GM12878 (cell line): ENCODE data around the gene PDZRN4.

ENCODE experiments used
- CEBPB ChIP-seq, 2 experiments: fragments of 150-350 bp in 1 of 2; IDR thresholded peaks; 2 replicates each; pipeline ENCODE4 v1.6.1; 2012 to 2014; ENCODE audit warnings: low read depth in 2 of 2, low read length in 2 of 2, borderline replicate concordance in 1 of 2, inconsistent platforms in 1 of 2
- E4F1 ChIP-seq: fragments of 450-650 bp; IDR thresholded peaks from 2 replicates; pipeline ENCODE4 v1.6.1; 2018; ENCODE audit warnings: borderline replicate concordance, mild to moderate bottlenecking; ENCODE audit not compliant: partially characterized antibody
- NR2C2 ChIP-seq: IDR thresholded peaks from 2 replicates; pipeline ENCODE4 v1.6.1; 2011; ENCODE audit warnings: borderline replicate concordance, low read depth; ENCODE audit not compliant: control insufficient read depth, insufficient read length
- NR2F1 ChIP-seq: fragments of 450-650 bp; conservative IDR thresholded peaks from 2 replicates; pipeline ENCODE4 v1.6.1; 2017; ENCODE audit warnings: mild to moderate bottlenecking
- TF ChIP-seq, protein P1 (sequence below): fragments of 150-350 bp; IDR thresholded peaks from 2 replicates; pipeline ENCODE4 v1.6.1; 2016; ENCODE audit warnings: low read depth, low read length

GRCh38 chr12:41558671-41559070 is 370.6 kb downstream of the PDZRN4 start:
- TF ChIP-seq CEBPB (IDR thresholded peaks at IDR 0.05; ENCODE audit: borderline replicate concordance in 1 of 2, low read depth in 2 of 2, low read length in 2 of 2) (no peak), NR2F1 (no peak), E4F1 (no peak), NR2C2 (no peak)
- TF ChIP-seq, protein P1, sequence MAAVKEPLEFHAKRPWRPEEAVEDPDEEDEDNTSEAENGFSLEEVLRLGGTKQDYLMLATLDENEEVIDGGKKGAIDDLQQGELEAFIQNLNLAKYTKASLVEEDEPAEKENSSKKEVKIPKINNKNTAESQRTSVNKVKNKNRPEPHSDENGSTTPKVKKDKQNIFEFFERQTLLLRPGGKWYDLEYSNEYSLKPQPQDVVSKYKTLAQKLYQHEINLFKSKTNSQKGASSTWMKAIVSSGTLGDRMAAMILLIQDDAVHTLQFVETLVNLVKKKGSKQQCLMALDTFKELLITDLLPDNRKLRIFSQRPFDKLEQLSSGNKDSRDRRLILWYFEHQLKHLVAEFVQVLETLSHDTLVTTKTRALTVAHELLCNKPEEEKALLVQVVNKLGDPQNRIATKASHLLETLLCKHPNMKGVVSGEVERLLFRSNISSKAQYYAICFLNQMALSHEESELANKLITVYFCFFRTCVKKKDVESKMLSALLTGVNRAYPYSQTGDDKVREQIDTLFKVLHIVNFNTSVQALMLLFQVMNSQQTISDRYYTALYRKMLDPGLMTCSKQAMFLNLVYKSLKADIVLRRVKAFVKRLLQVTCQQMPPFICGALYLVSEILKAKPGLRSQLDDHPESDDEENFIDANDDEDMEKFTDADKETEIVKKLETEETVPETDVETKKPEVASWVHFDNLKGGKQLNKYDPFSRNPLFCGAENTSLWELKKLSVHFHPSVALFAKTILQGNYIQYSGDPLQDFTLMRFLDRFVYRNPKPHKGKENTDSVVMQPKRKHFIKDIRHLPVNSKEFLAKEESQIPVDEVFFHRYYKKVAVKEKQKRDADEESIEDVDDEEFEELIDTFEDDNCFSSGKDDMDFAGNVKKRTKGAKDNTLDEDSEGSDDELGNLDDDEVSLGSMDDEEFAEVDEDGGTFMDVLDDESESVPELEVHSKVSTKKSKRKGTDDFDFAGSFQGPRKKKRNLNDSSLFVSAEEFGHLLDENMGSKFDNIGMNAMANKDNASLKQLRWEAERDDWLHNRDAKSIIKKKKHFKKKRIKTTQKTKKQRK = no peak
